Mucosa of descending colon (tissue), 3 donors: ENCODE results near the gene CPNE4. TPM values are rescaled to one million over a fixed set of nuclear protein-coding genes. Genes with fewer than 3 reads are reported as not detected.
"Not testable (repeated sequence)": the region's sequence is repeated elsewhere in the genome, so short reads cannot be mapped to it uniquely, and the experiment has no call there.

ENCODE experiments used
- ATAC-seq: fragments of 200-7000 bp; cut with Tn5 transposase; one replicate; pipeline ENCODE4 v1.9.1; 2020; ENCODE audit warnings: mild to moderate bottlenecking, moderate library complexity
- DNase-seq, 3 donors: peaks; one replicate each; pipeline ENCODE4 v3.0.0-alpha.2; 2020
- H3K36me3 ChIP-seq: fragments of 200-600 bp; one replicate; pipeline ENCODE4 v1.8.0; 2021; ENCODE audit warnings: low read depth, mild to moderate bottlenecking
- H3K4me1 ChIP-seq: fragments of 200-600 bp; one replicate; pipeline ENCODE4 v1.8.0; 2021; ENCODE audit warnings: low read depth, mild to moderate bottlenecking
- H3K4me3 ChIP-seq: fragments of 200-600 bp; one replicate; pipeline ENCODE4 v1.8.0; 2021; ENCODE audit warnings: mild to moderate bottlenecking
- H3K9me3 ChIP-seq: fragments of 200-600 bp; one replicate; pipeline ENCODE4 v1.8.0; 2021; ENCODE audit warnings: mild to moderate bottlenecking
- intact Hi-C, 2 donors: fragments of 100-400 bp; cut with DNase I in 1 of 2; cut with micrococcal nuclease in 1 of 2; formaldehyde crosslinking; loops; one replicate each; pipeline versions ENCODE4 v1.11.0 to v1.11.1; 2022; cut with DNase I, micrococcal nuclease
- total RNA-seq, 3 donors: library from RNA; stranded (reverse); fragmentation: NEBNext Ultra II Directional in 2 of 3; extraction: Animal tissue kit (Norgen Biotek cat#: 25700) in 2 of 3; gene quantifications; one replicate each; pipeline versions ENCODE4 v1.2.1 to v1.2.4, GENCODE V29; 2021 to 2023
- TF ChIP-seq, protein P1 (sequence below): fragments of 200-600 bp; IDR thresholded peaks from one replicate; pipeline ENCODE4 v1.8.0; 2022; ENCODE audit warnings: antibody characterized with exemption, mild to moderate bottlenecking
- donor health status: DM: no; HTN: no; CAD: no; lungs with moderate emphysema.
- donor health status: DM: no; HTN: no; CAD: no.
- donor health status: DM: no; HTN: yes; CAD: no.

Gene CPNE4
- total RNA-seq, 3 donors from 2014 or later, result 0.96 to 3.0 (median 1.1) TPM

DNA sequence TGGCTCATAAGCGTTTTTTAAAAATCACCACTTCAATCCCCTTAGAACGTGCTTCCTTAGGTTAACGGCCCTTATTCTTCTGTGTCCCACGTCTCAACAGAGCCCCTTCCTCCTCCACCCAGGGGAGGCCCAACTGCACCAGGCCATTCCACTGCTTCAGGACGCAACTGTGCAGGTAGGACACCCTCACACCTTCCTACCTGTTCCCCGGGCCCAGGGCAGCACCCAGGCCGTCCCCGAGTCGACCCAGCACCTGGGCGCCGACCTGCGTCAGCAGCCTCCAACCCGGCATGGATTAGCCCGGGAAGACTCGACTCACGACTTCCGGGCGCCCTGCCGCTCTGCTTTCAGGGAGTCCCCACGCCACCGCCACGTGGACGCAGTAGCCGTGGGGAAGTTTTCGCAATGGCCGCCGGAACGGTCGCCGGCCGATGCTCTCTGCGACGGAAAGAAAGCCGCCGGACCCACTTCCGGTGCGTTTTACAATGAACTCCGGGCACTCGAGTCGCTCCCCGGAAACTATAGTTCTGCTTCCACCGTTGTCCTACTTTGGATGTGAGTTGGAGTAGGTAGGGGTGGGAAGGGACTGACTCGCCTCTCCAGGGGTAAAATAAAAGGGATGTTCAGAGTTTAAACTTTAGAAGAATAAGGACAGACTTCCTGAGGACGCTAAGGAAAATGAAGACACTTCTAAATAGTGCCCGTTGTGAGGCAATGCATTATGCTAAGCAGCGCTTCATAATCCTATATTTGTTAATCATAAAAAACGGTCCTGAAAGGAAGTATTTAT is 532.1 kb downstream of the CPNE4 start, which contains the start of gene MRPL3:
Gene MRPL3, minus strand, starts transcription at position 442 of the 790 bp plus-strand sequence. Its CDS starts 150 bp downstream, at position 292.
- intact Hi-C loops, result loop anchor here in 1 of 2 donors (10.0 kb wide), 1 partner anchor 118 kb away; the partner anchor contains the start of gene NUDT16
- TF ChIP-seq, protein P1, sequence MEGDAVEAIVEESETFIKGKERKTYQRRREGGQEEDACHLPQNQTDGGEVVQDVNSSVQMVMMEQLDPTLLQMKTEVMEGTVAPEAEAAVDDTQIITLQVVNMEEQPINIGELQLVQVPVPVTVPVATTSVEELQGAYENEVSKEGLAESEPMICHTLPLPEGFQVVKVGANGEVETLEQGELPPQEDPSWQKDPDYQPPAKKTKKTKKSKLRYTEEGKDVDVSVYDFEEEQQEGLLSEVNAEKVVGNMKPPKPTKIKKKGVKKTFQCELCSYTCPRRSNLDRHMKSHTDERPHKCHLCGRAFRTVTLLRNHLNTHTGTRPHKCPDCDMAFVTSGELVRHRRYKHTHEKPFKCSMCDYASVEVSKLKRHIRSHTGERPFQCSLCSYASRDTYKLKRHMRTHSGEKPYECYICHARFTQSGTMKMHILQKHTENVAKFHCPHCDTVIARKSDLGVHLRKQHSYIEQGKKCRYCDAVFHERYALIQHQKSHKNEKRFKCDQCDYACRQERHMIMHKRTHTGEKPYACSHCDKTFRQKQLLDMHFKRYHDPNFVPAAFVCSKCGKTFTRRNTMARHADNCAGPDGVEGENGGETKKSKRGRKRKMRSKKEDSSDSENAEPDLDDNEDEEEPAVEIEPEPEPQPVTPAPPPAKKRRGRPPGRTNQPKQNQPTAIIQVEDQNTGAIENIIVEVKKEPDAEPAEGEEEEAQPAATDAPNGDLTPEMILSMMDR, result no peak
- DNase-seq, result peak; percentile 88 to 91 (median 91)
- peak; percentile 98 for ATAC-seq
- Histone ChIP-seq H3K4me3 (peak within 1 kb of the TSS; percentile 79), H3K36me3 (no peaks in the 10 kb centered on the region), H3K4me1 (peaks cover 15% of the 10 kb centered on the region), H3K9me3 (no peaks in the 10 kb centered on the region)

DNA sequence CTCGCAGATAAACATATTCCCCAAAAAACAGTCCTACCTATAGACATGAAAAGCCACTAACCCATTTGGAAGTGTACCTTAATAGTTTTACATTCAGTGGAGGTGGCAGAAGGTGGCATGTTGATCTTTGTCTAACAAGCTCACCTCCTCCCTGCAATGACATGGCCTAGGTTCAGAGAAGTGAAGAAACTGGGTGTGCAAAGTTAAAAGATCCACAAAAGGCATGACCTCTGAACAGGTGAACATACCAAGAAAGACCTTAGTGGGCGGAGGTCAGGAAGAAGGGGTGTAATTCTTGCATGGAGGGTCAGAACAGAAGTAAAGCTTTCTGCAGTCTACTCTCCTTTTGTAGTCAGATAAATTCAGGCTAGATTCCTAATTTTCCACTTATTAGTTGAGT is 532.9 kb downstream of the CPNE4 start:
- TF ChIP-seq, protein P1, result no peak
- DNase-seq (peak in 1 of 3 donors; percentile 10), ATAC-seq (peak; percentile 7)
- H3K4me1 ChIP-seq, result peaks cover 15% of the 10 kb centered on the region
- no peaks in the 10 kb centered on the region for H3K9me3 ChIP-seq
- no peaks in the 10 kb centered on the region for H3K36me3 ChIP-seq
- H3K4me3 ChIP-seq, result no peak overlapping the region
- intact Hi-C loops, result loop anchor here in 1 of 2 donors (10.0 kb wide), 1 partner anchor 117 kb away; the partner anchor contains the start of gene NUDT16

DNA sequence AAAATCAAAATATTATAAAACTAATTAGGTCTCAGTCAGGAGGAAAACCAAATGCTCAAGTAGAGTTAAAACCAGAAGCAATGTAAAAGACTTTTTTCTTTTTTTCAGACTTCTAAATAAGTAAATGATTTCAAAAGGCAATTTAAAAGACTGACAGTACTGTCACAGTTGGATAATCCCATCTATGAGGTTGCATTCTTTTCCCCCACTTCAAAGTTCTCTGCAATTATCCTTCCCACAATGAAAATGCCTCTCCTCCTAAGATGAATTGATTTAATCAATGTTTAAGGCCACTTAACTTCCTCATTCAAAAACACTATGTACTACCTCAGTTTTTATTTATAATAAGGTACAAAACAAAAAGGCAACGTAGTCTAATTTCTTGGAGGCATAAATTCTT is 540.1 kb downstream of the CPNE4 start:
- no peaks in the 10 kb centered on the region for H3K9me3 ChIP-seq
- DNase-seq (no peak), ATAC-seq (no peak)
- H3K4me1 ChIP-seq, result no peaks in the 10 kb centered on the region
- H3K36me3 ChIP-seq, result no peaks in the 10 kb centered on the region
- no peak overlapping the region for H3K4me3 ChIP-seq
- intact Hi-C loops, result no loop called here
- TF ChIP-seq, protein P1, result no peak

DNA sequence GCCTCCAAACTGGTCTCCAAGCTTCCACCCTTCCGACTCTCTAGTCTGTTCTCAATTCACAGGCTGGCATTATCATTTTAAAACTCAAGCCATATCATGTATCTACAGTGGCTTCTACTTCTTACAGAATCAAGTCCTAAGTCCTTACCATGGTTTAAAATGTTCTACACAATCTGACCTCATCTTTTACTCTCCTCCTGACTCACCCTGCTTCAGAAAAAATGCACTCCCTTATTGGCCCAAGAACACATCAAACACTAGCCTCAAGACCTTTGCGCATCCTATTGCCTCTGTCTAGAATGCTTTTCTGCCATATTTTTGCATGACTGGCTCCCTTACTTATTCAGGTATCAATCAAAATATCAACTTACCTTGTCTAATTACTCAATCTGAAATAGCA is 543.0 kb downstream of the CPNE4 start:
- TF ChIP-seq, protein P1, result no peak
- Histone ChIP-seq H3K4me1 (no peaks in the 10 kb centered on the region), H3K4me3 (no peak overlapping the region), H3K36me3 (no peaks in the 10 kb centered on the region), H3K9me3 (no peaks in the 10 kb centered on the region)
- intact Hi-C loops, result no loop called here
- DNase-seq, result no peak
- ATAC-seq, result no peak

DNA sequence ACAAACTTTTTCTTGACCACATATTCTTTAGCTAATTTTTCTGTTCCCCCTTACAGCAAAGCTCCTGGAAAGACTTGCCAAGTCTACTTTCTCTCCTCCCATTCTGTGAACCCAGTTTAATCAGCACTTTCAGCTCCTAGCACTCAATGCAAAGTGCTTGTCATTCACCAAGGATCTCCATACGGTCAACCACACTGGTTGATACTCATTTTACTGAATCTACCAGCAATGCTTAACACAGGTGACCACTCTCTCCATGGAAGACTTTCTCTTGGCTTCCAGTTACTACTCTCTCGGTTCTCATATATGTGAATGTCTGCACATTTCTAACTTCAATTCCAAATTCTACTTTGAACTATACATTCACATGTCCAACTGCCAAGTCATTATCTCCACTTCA is 543.7 kb downstream of the CPNE4 start:
- Histone ChIP-seq H3K36me3 (no peaks in the 10 kb centered on the region), H3K4me1 (no peaks in the 10 kb centered on the region), H3K4me3 (no peak overlapping the region), H3K9me3 (no peaks in the 10 kb centered on the region)
- TF ChIP-seq, protein P1, result no peak
- intact Hi-C loops, result no loop called here
- DNase-seq, result no peak
- no peak for ATAC-seq

DNA sequence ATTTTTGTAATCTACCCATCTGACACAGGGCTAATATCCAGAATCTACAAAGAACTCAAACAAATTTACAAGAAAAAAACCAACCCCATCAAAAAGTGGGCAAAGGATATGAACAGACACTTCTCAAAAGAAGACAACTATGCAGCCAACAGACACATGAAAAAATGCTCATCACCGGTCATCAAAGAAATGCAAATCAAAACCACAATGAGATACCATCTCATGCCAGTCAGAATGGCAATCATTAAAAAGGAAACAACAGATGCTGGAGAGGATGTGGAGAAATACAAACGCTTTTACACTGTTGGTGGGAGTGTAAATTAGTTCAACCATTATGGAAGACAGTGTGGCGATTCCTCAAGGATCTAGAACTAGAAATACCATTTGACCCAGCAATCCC is 548.3 kb downstream of the CPNE4 start:
- H3K9me3 ChIP-seq, DNase-seq, H3K4me3 ChIP-seq, ATAC-seq, H3K4me1 ChIP-seq, H3K36me3 ChIP-seq, intact Hi-C loops: not testable (repeated sequence)
